Colonic mucosa (tissue), 4 donors: ENCODE measurements around the gene FERMT2. TPM values are rescaled to one million over a fixed set of nuclear protein-coding genes. Genes with fewer than 3 reads are reported as not detected.

Experiments
- DNase-seq: peaks from one replicate; pipeline ENCODE4 v3.0.0-alpha.2; 2020
- H3K27ac ChIP-seq: fragments of 200-600 bp; one replicate; pipeline ENCODE4 v1.8.0; 2021
- H3K27me3 ChIP-seq: fragments of 200-600 bp; one replicate; pipeline ENCODE4 v1.8.0; 2021
- H3K36me3 ChIP-seq: fragments of 200-600 bp; one replicate; pipeline ENCODE4 v1.8.0; 2021
- H3K4me1 ChIP-seq: fragments of 200-600 bp; one replicate; pipeline ENCODE4 v1.8.0; 2021; ENCODE audit warnings: mild to moderate bottlenecking
- H3K4me3 ChIP-seq: fragments of 200-600 bp; one replicate; pipeline ENCODE4 v1.8.0; 2021
- H3K9ac ChIP-seq, 2 donors: one replicate each; pipeline ENCODE4 v1.7.0; 2013; ENCODE audit warnings: control low read depth in 2 of 2, low read depth in 2 of 2, low read length in 2 of 2
- H3K9me3 ChIP-seq: fragments of 200-600 bp; one replicate; pipeline ENCODE4 v1.8.0; 2021
- intact Hi-C: fragments of 100-400 bp; cut with DNase I; formaldehyde crosslinking; loops from one replicate; pipeline ENCODE4 v1.14.1; 2022
- total RNA-seq, 2 donors: library from RNA; stranded (reverse); fragmentation: NEBNext Ultra II Directional in 1 of 2; extraction: Animal tissue kit (Norgen Biotek cat#: 25700) in 1 of 2; gene quantifications; one replicate each; pipeline ENCODE4 v1.2.1, GENCODE V29; 2021
- TF ChIP-seq, protein P1 (sequence below): fragments of 200-600 bp; IDR thresholded peaks from one replicate; pipeline ENCODE4 v1.8.0; 2022; ENCODE audit warnings: antibody characterized with exemption, mild to moderate bottlenecking
- donor health status: healthy.
- donor health status: DM: no; HTN: no; CAD: no.
- donor health status: DM: no; HTN: no; CAD: no.

FERMT2 gene
- total RNA-seq, 2 donors from 2014 or later, result 6.3 to 43.9 TPM

DNA sequence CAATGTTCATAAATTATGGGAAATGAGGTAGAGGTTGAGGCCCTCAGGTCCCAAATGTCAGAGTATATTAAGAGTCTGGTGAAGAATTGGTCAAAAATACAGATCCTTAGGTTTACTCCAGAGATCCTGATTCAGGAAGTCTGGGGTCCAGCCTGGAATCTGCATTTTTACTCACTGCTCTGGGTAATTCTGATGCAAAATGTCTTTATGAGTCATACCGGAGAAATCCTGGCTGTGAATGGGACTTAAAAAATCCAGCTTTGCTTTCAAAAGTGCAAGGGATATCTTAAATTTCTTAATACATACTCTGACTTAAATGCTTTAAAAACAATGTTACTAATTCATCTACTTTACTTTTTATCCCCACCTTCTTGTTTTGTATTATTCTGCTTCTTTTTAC is 74.5 kb downstream of the FERMT2 start:
- Histone ChIP-seq H3K27me3 (no peaks in the 10 kb centered on the region), H3K9me3 (no peaks in the 10 kb centered on the region), H3K27ac (no peak overlapping the region), H3K36me3 (no peaks in the 10 kb centered on the region), H3K4me1 (no peaks in the 10 kb centered on the region), H3K4me3 (no peak overlapping the region), H3K9ac (no peak overlapping the region)
- no peak for DNase-seq
- intact Hi-C loops, result no loop called here
- TF ChIP-seq, protein P1, sequence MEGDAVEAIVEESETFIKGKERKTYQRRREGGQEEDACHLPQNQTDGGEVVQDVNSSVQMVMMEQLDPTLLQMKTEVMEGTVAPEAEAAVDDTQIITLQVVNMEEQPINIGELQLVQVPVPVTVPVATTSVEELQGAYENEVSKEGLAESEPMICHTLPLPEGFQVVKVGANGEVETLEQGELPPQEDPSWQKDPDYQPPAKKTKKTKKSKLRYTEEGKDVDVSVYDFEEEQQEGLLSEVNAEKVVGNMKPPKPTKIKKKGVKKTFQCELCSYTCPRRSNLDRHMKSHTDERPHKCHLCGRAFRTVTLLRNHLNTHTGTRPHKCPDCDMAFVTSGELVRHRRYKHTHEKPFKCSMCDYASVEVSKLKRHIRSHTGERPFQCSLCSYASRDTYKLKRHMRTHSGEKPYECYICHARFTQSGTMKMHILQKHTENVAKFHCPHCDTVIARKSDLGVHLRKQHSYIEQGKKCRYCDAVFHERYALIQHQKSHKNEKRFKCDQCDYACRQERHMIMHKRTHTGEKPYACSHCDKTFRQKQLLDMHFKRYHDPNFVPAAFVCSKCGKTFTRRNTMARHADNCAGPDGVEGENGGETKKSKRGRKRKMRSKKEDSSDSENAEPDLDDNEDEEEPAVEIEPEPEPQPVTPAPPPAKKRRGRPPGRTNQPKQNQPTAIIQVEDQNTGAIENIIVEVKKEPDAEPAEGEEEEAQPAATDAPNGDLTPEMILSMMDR, result no peak

GRCh38 chr14:52875707-52876106 is 75.1 kb downstream of the FERMT2 start:
- intact Hi-C loops, result no loop called here
- TF ChIP-seq, protein P1, result no peak
- H3K9me3 ChIP-seq, result no peaks in the 10 kb centered on the region
- H3K4me1 ChIP-seq, result no peaks in the 10 kb centered on the region
- no peak overlapping the region for H3K9ac ChIP-seq
- no peak overlapping the region for H3K4me3 ChIP-seq
- no peaks in the 10 kb centered on the region for H3K27me3 ChIP-seq
- H3K27ac ChIP-seq, result no peak overlapping the region
- no peak for DNase-seq
- H3K36me3 ChIP-seq, result no peaks in the 10 kb centered on the region

DNA sequence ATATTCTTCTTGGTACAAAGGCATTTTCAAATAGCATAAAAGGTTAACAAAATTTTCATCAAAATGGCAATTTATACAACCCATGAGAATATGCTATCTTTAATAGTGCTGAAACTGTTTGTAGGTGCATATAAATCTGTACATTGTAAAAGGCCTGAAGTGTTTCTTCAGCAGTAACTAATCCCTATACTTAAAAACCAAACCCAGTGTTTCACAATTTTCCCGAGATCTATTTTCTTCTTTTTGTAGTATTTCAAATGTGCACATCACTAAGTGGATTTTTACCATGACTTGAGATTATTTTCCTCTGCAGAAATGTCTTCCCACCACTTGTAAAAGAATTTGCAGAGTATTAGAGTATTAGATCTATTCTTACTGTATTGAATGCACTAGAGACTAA is 76.5 kb downstream of the FERMT2 start:
- intact Hi-C loops, result no loop called here
- Histone ChIP-seq H3K27ac (no peak overlapping the region), H3K27me3 (no peaks in the 10 kb centered on the region), H3K9me3 (no peaks in the 10 kb centered on the region), H3K4me3 (no peak overlapping the region), H3K9ac (no peak overlapping the region), H3K36me3 (no peaks in the 10 kb centered on the region), H3K4me1 (no peaks in the 10 kb centered on the region)
- no peak for DNase-seq
- TF ChIP-seq, protein P1, result no peak

DNA sequence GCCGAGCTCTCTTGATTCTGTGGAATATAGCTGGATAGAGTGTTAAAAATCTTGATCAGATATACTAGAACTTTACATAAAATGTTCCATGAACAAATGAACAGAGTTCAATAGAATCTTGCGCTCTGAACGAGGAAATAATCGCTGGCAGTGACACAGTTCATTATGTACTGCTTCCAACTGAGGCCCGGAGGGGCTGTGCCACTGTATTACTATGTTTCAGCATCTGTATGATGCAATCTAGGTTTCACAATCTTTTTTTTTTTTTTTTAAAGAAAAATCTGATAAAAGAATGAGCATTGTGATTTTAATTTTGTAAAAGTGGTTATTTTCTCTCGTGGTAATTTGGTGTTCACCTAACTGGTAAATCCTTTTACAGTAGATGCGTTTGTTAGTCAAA is 77.2 kb downstream of the FERMT2 start:
- Histone ChIP-seq H3K36me3 (no peaks in the 10 kb centered on the region), H3K4me1 (no peaks in the 10 kb centered on the region), H3K27me3 (no peaks in the 10 kb centered on the region), H3K4me3 (no peak overlapping the region), H3K27ac (no peak overlapping the region), H3K9ac (no peak overlapping the region), H3K9me3 (no peaks in the 10 kb centered on the region)
- no peak for DNase-seq
- intact Hi-C loops, result no loop called here
- TF ChIP-seq, protein P1, result no peak

- Histone ChIP-seq H3K4me1 (no peaks in the 10 kb centered on the region), H3K27ac (no peak overlapping the region), H3K4me3 (no peak overlapping the region), H3K36me3 (no peaks in the 10 kb centered on the region), H3K9me3 (no peaks in the 10 kb centered on the region), H3K9ac (no peak overlapping the region), H3K27me3 (no peaks in the 10 kb centered on the region)
- TF ChIP-seq, protein P1, result no peak
- no peak for DNase-seq
- intact Hi-C loops, result no loop called here
Observed at GRCh38 chr14:52873065-52873464, 77.8 kb downstream of the FERMT2 start.

- Histone ChIP-seq H3K27ac (no peak overlapping the region), H3K36me3 (no peaks in the 10 kb centered on the region), H3K27me3 (no peaks in the 10 kb centered on the region), H3K4me3 (no peak overlapping the region), H3K4me1 (no peaks in the 10 kb centered on the region), H3K9me3 (no peaks in the 10 kb centered on the region), H3K9ac (no peak overlapping the region)
- intact Hi-C loops, result no loop called here
- no peak for DNase-seq
- TF ChIP-seq, protein P1, result no peak
Observed at GRCh38 chr14:52871606-52872005, 79.2 kb downstream of the FERMT2 start.
